GM13977 (cell line): ENCODE results near the gene KCTD20.

Experiments
- DNase-seq: peaks from one replicate; pipeline ENCODE4 v3.0.0; 2012; ENCODE audit warnings: low spot score
- in situ Hi-C: fragments of 300-500 bp; cut with MboI; formaldehyde crosslinking; loops from one replicate; pipeline ENCODE4 v1.12.0; 2022; ENCODE audit warnings: low sequenced_read_pairs, low pct_unique_long_range_greater_than_20kb, mixed read lengths, inconsistent platforms; ENCODE audit not compliant: unreplicated experiment
- TF ChIP-seq, protein P1 (sequence below): IDR thresholded peaks from 2 replicates; pipeline ENCODE4 v1.5.1; 2012; ENCODE audit warnings: mild to moderate bottlenecking, control low read depth; ENCODE audit not compliant: insufficient read depth; ENCODE audit errors: extremely low read depth, missing control alignments

Gene KCTD20

GRCh38 chr6:36495086-36495485 lies 52.3 kb downstream of the KCTD20 start:
- TF ChIP-seq, protein P1, sequence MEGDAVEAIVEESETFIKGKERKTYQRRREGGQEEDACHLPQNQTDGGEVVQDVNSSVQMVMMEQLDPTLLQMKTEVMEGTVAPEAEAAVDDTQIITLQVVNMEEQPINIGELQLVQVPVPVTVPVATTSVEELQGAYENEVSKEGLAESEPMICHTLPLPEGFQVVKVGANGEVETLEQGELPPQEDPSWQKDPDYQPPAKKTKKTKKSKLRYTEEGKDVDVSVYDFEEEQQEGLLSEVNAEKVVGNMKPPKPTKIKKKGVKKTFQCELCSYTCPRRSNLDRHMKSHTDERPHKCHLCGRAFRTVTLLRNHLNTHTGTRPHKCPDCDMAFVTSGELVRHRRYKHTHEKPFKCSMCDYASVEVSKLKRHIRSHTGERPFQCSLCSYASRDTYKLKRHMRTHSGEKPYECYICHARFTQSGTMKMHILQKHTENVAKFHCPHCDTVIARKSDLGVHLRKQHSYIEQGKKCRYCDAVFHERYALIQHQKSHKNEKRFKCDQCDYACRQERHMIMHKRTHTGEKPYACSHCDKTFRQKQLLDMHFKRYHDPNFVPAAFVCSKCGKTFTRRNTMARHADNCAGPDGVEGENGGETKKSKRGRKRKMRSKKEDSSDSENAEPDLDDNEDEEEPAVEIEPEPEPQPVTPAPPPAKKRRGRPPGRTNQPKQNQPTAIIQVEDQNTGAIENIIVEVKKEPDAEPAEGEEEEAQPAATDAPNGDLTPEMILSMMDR = no peak
- in situ Hi-C loops = no loop called here
- DNase-seq = no peak

DNA sequence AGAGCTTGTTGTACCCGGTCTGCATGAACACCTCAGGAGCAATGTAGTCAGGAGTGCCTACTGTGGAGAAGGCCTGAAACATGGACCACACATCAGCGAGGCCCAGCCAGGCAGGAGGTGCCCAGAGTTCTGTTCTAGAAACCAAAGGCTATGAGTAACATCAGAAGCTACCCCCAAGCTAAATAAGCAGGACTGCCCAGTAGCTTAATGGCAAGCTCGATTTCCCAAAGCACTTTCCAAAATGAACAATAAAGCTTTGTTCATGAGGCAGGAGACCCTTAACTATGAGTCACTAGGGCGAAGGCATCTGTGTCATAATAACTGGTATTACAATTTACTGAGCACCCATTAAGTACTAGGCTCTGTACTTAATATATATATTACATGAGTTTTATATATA lies 57.1 kb downstream of the KCTD20 start:
- TF ChIP-seq, protein P1 = no peak
- no peak for DNase-seq
- in situ Hi-C loops = no loop called here

DNA sequence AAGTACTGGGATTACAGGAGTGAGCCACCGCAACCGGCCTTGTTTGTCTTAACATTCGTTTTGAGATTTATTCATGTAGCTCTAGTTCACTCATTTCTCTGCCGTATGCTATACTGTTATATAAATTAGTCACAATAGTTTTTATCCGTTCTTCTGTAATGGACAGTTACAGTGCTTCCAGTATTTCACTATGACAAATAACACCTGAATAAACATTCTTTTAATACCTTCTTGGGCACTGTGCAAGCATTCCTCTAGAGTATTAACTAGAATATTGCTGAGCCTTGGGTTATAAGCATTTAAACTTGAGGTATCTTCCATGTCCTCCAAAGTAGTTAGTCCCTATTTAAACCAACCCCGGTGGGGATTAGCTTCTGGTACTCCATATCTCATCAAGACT lies 58.9 kb downstream of the KCTD20 start:
- no peak for DNase-seq
- TF ChIP-seq, protein P1 = no peak
- in situ Hi-C loops = no loop called here

GRCh38 chr6:36504181-36504580 lies 61.4 kb downstream of the KCTD20 start:
- TF ChIP-seq, protein P1 = no peak
- in situ Hi-C loops = no loop called here

GRCh38 chr6:36504982-36505381 lies 62.2 kb downstream of the KCTD20 start:
- TF ChIP-seq, protein P1 = no peak
- no peak for DNase-seq
- in situ Hi-C loops = no loop called here

More at GRCh38 chr6:36504181-36504580, 61.4 kb downstream of the KCTD20 start:
- DNase-seq = no peak

DNA sequence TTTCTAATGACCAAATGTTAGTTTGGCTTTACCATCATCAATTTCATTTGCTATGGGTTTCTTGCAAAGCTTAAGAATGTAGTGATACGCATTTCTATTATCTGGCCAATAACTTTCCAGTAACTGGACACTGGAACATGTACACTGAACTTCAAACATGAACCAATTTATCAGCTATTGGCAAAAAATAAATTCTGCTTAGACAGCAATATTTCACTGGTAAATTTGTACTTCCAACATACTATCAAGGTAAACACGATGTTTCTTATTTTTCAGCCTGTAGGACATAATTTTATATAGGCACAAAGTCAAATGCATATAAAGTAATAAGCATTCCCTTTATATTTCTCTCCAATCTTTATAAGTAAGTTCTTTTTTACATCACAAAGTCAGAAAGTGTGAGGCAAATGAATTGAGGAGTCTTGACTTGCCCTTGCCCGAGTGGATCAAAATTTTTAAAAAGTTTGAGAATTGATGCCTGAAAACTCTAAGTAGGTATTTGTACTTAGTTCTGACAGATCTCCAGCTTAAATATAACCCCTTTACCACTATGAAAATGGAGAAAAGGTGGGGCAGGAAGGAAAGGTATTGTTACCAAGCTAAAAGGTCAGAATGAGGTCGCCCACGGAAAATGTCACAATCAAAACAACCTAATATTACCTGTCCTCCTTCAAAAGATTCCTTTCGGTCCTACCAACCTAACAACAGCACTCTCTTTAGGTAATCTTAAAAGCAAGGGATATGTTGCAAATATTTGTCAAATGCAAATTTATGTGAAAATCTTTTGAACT lies 63.1 kb downstream of the KCTD20 start:
- in situ Hi-C loops = no loop called here
- TF ChIP-seq, protein P1 = no peak
- no peak for DNase-seq
